ENCODE data around the gene INF2.

Gene INF2

DNA sequence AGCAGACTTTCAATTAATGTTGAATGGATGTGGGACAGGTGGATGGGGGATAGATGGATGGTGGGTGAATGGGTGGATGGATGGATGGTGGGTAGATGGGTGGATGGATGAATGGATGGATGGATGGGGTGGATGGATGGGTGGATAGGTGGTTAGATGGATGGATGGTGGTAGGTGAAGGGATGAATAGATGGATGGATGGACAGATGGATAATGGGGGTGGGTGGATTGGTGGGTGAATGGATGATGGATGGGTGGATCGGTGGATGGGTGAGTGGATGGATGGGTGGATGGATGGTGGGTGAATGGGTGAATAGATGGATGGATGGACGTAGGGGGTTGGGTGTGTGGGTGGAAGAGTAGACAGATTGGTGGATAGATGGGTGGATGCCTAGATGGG, 14.0 kb upstream of the INF2 start:
- TF ChIP-seq SPI1 (IDR thresholded peaks at IDR 0.05; ENCODE audit: low read depth, low read length) (no peak), POU2F2 (IDR thresholded peaks at IDR 0.05; ENCODE audit: low read depth, low read length) (no peak), POLR2A (IDR thresholded peaks at IDR 0.05; ENCODE audit: low read depth, low read length) (no peak), POLR2AphosphoS5 (IDR thresholded peaks at IDR 0.05; ENCODE audit: low read depth, low read length) (no peak), TAF1 (IDR thresholded peaks at IDR 0.05; ENCODE audit: low read depth, low read length) (no peak), PAX5 (IDR thresholded peaks at IDR 0.05; ENCODE audit: insufficient read depth, low read length, severe bottlenecking) (no peak)
- DNase-seq (ENCODE audit: insufficient read length, low spot score) (no peak), FAIRE-seq (peak; percentile 55)

DNA sequence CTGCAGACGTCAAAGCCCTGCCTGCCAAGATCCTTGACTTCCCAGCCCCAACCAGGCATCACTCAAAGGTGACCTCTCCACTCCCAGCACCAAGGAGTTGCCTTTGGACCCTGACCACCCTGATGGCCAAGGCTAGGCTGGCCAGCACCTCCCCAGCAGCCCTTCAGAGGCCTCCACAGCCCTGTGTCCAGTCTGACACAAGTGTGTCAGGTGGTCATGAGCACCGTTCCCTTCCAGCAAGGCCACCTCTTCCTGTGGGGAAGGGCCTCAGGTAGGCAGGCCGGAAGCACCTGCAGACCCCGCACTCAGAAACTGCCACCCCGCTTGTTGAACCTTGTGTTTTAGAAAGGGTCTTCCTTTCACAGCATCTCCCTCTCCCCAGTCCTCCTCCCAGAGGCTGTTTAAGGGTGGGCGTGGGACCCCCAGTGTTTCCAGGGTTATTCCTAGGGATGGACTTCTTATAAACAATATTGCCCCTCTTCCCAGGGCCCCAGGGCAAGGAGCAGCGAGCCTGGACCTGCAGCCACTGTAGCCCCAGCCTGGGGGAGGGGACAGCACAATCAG, 13.2 kb upstream of the INF2 start:
- TF ChIP-seq SPI1 (IDR thresholded peaks at IDR 0.05; ENCODE audit: low read depth, low read length) (no peak), POU2F2 (IDR thresholded peaks at IDR 0.05; ENCODE audit: low read depth, low read length) (no peak), TAF1 (IDR thresholded peaks at IDR 0.05; ENCODE audit: low read depth, low read length) (no peak), PAX5 (IDR thresholded peaks at IDR 0.05; ENCODE audit: insufficient read depth, low read length, severe bottlenecking) (no peak), POLR2AphosphoS5 (IDR thresholded peaks at IDR 0.05; ENCODE audit: low read depth, low read length) (no peak), POLR2A (IDR thresholded peaks at IDR 0.05; ENCODE audit: low read depth, low read length) (no peak)
- no peak for FAIRE-seq
- no peak for DNase-seq (ENCODE audit: insufficient read length, low spot score)

DNA sequence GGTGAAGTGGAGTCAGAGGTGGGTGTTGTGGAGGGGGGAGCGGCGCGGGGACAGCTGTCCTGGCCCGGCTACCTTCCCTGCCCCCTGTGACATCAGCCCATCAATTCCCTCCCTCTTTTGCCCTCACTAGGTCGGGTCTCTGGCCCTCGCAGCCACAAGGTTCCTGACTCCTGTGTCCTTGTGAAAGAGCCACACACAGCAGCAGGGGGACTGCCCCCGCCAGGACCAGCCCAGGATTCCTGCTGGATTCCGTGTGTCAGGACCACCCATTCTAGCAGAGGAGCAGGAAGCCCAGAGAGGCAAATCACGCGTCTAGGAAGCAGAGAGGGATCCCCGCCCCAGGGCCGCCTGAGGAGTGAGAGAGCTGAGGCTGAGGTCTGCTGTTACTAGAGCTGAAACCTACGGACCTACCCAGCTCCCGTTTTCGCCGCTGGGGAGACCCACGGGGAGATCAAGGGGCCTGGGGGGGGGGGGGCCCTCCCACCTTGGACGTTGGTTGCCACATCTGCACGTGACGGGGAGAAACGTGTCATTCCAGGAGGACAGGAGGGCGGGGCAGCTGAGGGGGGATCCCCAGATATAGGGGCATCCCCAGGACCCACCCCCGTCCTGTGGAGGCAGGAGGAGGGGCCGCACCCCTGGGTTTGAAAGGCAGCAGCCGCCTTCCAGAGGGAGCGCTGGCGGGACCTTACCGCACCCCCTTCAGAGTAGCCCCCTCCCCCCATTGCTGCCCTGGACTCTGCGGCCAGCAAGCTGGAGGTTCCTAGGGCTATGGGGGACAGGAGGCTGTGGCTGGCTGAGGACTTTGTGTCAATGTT, 12.5 kb upstream of the INF2 start:
- DNase-seq (ENCODE audit: insufficient read length, low spot score) (no peak), FAIRE-seq (no peak)
- TF ChIP-seq POU2F2 (IDR thresholded peaks at IDR 0.05; ENCODE audit: low read depth, low read length) (no peak), POLR2AphosphoS5 (IDR thresholded peaks at IDR 0.05; ENCODE audit: low read depth, low read length) (no peak), TAF1 (IDR thresholded peaks at IDR 0.05; ENCODE audit: low read depth, low read length) (no peak), PAX5 (IDR thresholded peaks at IDR 0.05; ENCODE audit: insufficient read depth, low read length, severe bottlenecking) (no peak), SPI1 (IDR thresholded peaks at IDR 0.05; ENCODE audit: low read depth, low read length) (no peak), POLR2A (IDR thresholded peaks at IDR 0.05; ENCODE audit: low read depth, low read length) (no peak)

DNA sequence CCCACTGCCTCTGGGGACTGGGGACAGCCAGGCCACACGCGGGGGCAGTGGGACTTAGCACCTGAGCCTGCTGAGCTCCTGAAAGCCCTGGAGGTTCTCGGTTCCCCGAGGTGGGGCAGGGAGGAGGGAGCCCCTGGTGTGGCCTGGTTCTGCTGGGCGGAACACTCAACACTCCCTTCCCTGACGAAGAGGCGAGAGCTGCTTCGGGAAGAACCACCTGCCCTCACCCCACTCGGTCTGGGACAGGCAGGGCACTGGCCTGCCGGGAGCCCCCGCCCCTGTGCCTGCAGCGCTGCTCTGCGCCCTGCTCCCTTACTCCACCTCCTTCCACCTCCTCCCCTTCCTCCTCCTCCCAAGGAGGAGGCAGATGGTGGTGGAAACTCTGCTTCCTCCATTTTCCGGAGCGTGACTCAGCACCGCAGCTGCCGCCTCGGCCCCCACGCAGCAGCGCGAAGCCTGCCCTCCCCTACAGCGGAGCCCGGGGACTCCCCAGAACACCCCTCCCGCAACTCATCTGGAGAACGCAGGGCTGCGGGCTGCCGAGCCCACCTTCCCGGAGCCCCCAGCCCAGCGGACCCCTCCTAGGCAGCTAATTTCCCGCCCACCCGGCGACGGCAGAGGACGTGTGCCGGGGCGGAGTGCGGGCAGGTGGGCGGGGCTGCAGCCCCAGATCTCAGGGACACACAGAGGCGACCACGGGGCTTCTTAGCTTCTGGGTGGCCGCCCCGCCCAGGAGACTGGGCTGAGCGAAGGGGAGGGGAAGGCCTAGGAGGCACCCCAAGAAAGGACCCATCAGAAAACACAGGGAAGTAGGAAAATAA, 11.7 kb upstream of the INF2 start:
- TF ChIP-seq POLR2AphosphoS5 (IDR thresholded peaks at IDR 0.05; ENCODE audit: low read depth, low read length) (0 out of 2 replicates have a peak, but pooled peaks have one; percentile 38), POU2F2 (IDR thresholded peaks at IDR 0.05; ENCODE audit: low read depth, low read length) (no peak), SPI1 (IDR thresholded peaks at IDR 0.05; ENCODE audit: low read depth, low read length) (no peak)
- peak; percentile 96 for FAIRE-seq
- DNase-seq (ENCODE audit: insufficient read length, low spot score) = no peak

DNA sequence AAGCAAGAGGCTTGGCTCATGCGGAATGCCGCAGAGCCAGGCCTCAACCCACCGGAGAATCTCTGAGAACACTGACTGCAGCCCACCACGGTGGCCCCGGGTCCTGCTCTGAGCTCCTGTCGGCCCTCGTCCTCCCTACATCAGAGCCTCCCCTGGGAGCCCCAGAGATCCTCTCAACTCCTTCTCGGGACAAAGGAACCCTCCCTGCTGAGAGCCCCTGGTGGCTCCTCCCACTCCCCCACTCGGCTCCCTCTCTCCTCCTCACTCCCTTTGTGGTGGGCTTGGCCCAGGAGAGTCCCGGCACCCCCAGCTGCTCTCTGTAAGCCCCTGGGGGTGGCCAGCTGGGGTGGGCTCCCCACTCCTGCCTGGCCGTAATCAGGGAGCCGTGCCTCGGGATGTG, 11.1 kb upstream of the INF2 start:
- no peak for TF ChIP-seq POLR2AphosphoS5 (IDR thresholded peaks at IDR 0.05; ENCODE audit: low read depth, low read length)
- TF ChIP-seq POLR2A (IDR thresholded peaks at IDR 0.05; ENCODE audit: low read depth, low read length) = no peak
- TF ChIP-seq POU2F2 (IDR thresholded peaks at IDR 0.05; ENCODE audit: low read depth, low read length) = no peak
- TF ChIP-seq TAF1 (IDR thresholded peaks at IDR 0.05; ENCODE audit: low read depth, low read length) = no peak
- no peak for TF ChIP-seq SPI1 (IDR thresholded peaks at IDR 0.05; ENCODE audit: low read depth, low read length)
- no peak for TF ChIP-seq PAX5 (IDR thresholded peaks at IDR 0.05; ENCODE audit: insufficient read depth, low read length, severe bottlenecking)
- DNase-seq (ENCODE audit: insufficient read length, low spot score) = no peak
- FAIRE-seq = peak; percentile 45

DNA sequence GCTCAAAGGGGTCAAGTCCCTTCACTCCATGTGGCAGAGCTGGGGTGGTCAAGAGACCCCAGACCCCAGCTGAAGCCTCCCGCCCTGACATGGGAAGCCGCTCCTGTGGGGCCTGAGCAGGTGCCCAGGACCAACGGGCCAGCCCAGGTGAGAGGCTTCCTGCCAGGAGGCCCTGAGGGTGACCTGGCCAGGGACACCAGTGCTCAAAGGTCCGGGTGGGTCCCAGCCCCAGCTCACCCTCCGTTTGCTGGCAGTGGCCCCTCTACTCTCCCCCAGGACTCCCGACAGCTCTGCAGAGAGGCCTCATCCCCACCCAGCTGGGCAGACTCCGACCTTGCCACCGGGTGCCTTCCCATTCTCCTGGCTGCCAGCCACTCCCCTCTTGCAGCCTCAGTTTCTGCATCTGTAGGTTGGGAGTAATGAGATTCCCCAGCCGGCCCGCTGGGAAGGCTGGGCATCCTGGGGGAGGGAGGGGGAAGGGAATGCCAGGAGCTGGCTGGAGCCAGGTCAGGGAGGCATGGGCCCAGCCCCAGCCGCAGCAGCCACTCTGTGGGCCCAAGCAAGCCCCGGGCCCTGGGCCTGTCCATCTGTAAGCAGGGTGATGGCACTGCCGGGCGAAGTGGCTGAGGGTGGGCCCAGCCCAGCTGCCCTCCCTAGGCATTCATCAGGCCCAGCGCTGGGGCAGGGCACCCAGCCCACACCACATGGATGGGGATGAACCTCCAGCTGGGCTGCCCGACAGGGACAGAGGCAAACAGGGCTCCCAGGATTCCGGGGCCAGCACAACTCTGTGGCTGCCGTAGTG, 10.3 kb upstream of the INF2 start:
- DNase-seq (ENCODE audit: insufficient read length, low spot score) (no peak), FAIRE-seq (no peak)
- TF ChIP-seq PAX5 (IDR thresholded peaks at IDR 0.05; ENCODE audit: insufficient read depth, low read length, severe bottlenecking) (no peak), TAF1 (IDR thresholded peaks at IDR 0.05; ENCODE audit: low read depth, low read length) (no peak), POLR2A (IDR thresholded peaks at IDR 0.05; ENCODE audit: low read depth, low read length) (no peak), POLR2AphosphoS5 (IDR thresholded peaks at IDR 0.05; ENCODE audit: low read depth, low read length) (no peak), SPI1 (IDR thresholded peaks at IDR 0.05; ENCODE audit: low read depth, low read length) (no peak), POU2F2 (IDR thresholded peaks at IDR 0.05; ENCODE audit: low read depth, low read length) (no peak)

DNA sequence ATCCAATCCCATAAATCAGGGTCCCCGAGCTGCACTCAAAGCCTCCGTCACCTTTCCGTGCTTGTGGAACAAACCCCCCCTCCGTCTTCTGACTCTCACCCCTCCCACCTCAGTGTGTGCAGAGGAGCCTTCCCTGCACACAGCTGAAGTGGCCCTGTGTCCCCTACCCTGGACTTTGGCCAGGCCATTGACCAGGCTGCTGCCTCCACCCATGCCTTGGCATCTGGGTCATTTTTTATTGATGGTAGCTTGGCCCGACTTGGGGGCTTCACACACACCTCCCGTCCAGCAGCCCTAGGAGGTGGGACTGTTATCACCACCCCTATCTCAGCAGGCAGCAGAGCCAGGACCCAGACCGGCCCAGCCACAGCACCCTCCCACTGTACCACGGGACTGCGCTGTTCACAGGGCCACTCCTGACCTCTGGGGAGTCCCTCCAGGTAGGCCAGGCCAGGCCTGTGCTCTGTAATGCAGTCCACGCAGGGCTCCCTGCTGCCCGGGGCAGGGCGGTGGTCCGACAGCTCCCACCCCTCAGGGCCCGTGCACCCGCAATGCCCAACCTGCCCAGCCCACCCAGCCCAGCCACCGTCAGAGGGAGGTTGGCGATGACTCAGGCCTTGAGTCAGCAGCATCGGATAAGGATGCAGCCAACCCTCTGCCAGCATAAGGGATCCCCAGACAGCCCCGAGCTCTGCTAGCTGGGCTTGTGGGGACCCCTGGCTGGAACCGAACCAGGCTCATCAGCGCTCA, 9.2 kb upstream of the INF2 start:
- DNase-seq (ENCODE audit: insufficient read length, low spot score) = no peak
- FAIRE-seq = peak; percentile 47
- TF ChIP-seq TAF1 (IDR thresholded peaks at IDR 0.05; ENCODE audit: low read depth, low read length) = no peak
- TF ChIP-seq POLR2A (IDR thresholded peaks at IDR 0.05; ENCODE audit: low read depth, low read length) = no peak
- TF ChIP-seq SPI1 (IDR thresholded peaks at IDR 0.05; ENCODE audit: low read depth, low read length) = no peak
- TF ChIP-seq POLR2AphosphoS5 (IDR thresholded peaks at IDR 0.05; ENCODE audit: low read depth, low read length) = no peak
